Esophagus squamous epithelium (tissue), 4 donors: ENCODE data around the gene ARSD.

Source experiments
- POLR2A ChIP-seq, 4 donors: fragments of 450-650 bp; IDR thresholded peaks; one replicate each; pipeline ENCODE4 v1.6.1; 2017; ENCODE audit warnings: antibody characterized with exemption in 4 of 4, mild to moderate bottlenecking in 4 of 4, moderate library complexity in 3 of 4
- TF ChIP-seq, protein P1 (sequence below), 6 experiments: fragments of 450-650 bp in 4 of 6; fragments of 200-600 bp in 2 of 6; sonication (generic) in 2 of 6; IDR thresholded peaks; one replicate each; pipeline ENCODE4 v1.5.1; 2016 to 2019; ENCODE audit warnings: antibody characterized with exemption in 6 of 6, mild to moderate bottlenecking in 4 of 6, moderate library complexity in 4 of 6

DNA sequence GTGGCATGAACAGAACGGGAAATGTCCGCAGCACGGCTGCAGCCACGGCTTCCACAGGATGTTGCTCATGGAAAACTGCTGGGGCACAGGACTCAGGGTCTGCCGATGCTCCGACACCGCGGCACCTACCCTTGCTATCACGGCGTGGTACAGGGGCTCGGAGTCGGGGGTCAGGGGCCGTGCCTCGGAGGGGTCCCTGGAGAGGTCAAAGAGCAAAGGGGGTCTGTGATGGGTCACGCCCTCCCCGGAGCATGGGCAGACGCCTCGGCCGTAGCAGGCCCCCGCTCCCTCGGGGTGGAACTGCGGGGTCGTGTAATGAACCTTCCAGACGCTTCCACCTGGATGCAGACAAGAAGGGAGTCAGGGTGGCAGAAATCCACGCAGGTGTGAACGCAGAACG lies 21.8 kb downstream of the ARSD start:
- TF ChIP-seq, protein P1, sequence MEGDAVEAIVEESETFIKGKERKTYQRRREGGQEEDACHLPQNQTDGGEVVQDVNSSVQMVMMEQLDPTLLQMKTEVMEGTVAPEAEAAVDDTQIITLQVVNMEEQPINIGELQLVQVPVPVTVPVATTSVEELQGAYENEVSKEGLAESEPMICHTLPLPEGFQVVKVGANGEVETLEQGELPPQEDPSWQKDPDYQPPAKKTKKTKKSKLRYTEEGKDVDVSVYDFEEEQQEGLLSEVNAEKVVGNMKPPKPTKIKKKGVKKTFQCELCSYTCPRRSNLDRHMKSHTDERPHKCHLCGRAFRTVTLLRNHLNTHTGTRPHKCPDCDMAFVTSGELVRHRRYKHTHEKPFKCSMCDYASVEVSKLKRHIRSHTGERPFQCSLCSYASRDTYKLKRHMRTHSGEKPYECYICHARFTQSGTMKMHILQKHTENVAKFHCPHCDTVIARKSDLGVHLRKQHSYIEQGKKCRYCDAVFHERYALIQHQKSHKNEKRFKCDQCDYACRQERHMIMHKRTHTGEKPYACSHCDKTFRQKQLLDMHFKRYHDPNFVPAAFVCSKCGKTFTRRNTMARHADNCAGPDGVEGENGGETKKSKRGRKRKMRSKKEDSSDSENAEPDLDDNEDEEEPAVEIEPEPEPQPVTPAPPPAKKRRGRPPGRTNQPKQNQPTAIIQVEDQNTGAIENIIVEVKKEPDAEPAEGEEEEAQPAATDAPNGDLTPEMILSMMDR (IDR thresholded peaks at IDR 0.05), result no peak
- no peak for TF ChIP-seq POLR2A (IDR thresholded peaks at IDR 0.05)
